ENCODE results near the gene SDC3.

SDC3 gene

GRCh38 chr1:30856260-30856790 lies 52.2 kb downstream of the SDC3 start:
- Histone ChIP-seq H3K4me3 (ENCODE audit: low read length) (no peak overlapping the region), H3K27ac (ENCODE audit: low read depth, low read length) (no peak overlapping the region), H3K9ac (ENCODE audit: low read depth, low read length) (no peak overlapping the region), H3K27me3 (ENCODE audit: insufficient read depth, low read length) (no peaks in the 10 kb centered on the region), H3K4me1 (ENCODE audit: insufficient read depth, low read length) (peaks cover 29% of the 10 kb centered on the region), H3K9me3 (ENCODE audit: insufficient read depth, low read depth, low read length) (no peaks in the 10 kb centered on the region), H3K36me3 (ENCODE audit: insufficient read depth, low read length) (no peaks in the 10 kb centered on the region)
- WGBS: 45% methylated on average over 13 of the region's 14 CpGs

GRCh38 chr1:30855686-30856259 lies 52.8 kb downstream of the SDC3 start:
- Histone ChIP-seq H3K27ac (ENCODE audit: low read depth, low read length) (no peak overlapping the region), H3K27me3 (ENCODE audit: insufficient read depth, low read length) (no peaks in the 10 kb centered on the region), H3K9me3 (ENCODE audit: insufficient read depth, low read depth, low read length) (no peaks in the 10 kb centered on the region), H3K4me1 (ENCODE audit: insufficient read depth, low read length) (peaks cover 29% of the 10 kb centered on the region), H3K36me3 (ENCODE audit: insufficient read depth, low read length) (no peaks in the 10 kb centered on the region), H3K9ac (ENCODE audit: low read depth, low read length) (no peak overlapping the region), H3K4me3 (ENCODE audit: low read length) (no peak overlapping the region)
- 24% methylated on average over 4 of the region's 4 CpGs for WGBS

GRCh38 chr1:30853350-30853749 lies 55.2 kb downstream of the SDC3 start:
- Histone ChIP-seq H3K4me3 (ENCODE audit: low read length) (no peak overlapping the region), H3K36me3 (ENCODE audit: insufficient read depth, low read length) (no peaks in the 10 kb centered on the region), H3K27ac (ENCODE audit: low read depth, low read length) (no peak overlapping the region), H3K9ac (ENCODE audit: low read depth, low read length) (no peak overlapping the region), H3K9me3 (ENCODE audit: insufficient read depth, low read depth, low read length) (no peaks in the 10 kb centered on the region), H3K27me3 (ENCODE audit: insufficient read depth, low read length) (no peaks in the 10 kb centered on the region), H3K4me1 (ENCODE audit: insufficient read depth, low read length) (peaks cover 25% of the 10 kb centered on the region)
- 75% methylated on average over 4 of the region's 4 CpGs for WGBS

GRCh38 chr1:30852026-30852425 lies 56.5 kb downstream of the SDC3 start:
- Histone ChIP-seq H3K4me1 (ENCODE audit: insufficient read depth, low read length) (peaks cover 22% of the 10 kb centered on the region), H3K36me3 (ENCODE audit: insufficient read depth, low read length) (no peaks in the 10 kb centered on the region), H3K9ac (ENCODE audit: low read depth, low read length) (no peak overlapping the region), H3K27me3 (ENCODE audit: insufficient read depth, low read length) (no peaks in the 10 kb centered on the region), H3K4me3 (ENCODE audit: low read length) (no peak overlapping the region), H3K27ac (ENCODE audit: low read depth, low read length) (no peak overlapping the region), H3K9me3 (ENCODE audit: insufficient read depth, low read depth, low read length) (no peaks in the 10 kb centered on the region)
- WGBS: 93% methylated on average over 5 of the region's 5 CpGs

DNA sequence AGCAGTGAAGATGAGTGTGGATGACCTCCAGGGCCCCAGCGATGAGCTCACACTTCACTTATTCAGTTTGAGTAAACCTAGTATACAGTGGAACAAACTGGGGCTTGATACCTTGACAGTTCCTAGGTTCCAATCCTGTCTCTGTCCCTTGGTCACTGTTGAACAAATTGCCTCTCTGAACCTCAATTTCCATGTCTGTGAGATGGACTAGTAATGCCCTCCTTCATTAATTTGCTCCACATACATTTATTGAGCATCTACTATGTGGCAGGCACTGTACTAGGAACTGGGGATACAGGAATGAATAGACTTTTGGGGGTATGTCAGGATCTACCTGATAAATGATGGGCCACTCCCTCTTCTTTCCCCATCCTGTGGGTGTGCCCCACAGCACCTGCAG lies 57.3 kb downstream of the SDC3 start:
- WGBS: 100% methylated on average over 1 of the region's 1 CpG
- Histone ChIP-seq H3K27me3 (ENCODE audit: insufficient read depth, low read length) (no peaks in the 10 kb centered on the region), H3K9ac (ENCODE audit: low read depth, low read length) (no peak overlapping the region), H3K4me3 (ENCODE audit: low read length) (no peak overlapping the region), H3K27ac (ENCODE audit: low read depth, low read length) (no peak overlapping the region), H3K36me3 (ENCODE audit: insufficient read depth, low read length) (no peaks in the 10 kb centered on the region), H3K4me1 (ENCODE audit: insufficient read depth, low read length) (peaks cover 16% of the 10 kb centered on the region), H3K9me3 (ENCODE audit: insufficient read depth, low read depth, low read length) (no peaks in the 10 kb centered on the region)

DNA sequence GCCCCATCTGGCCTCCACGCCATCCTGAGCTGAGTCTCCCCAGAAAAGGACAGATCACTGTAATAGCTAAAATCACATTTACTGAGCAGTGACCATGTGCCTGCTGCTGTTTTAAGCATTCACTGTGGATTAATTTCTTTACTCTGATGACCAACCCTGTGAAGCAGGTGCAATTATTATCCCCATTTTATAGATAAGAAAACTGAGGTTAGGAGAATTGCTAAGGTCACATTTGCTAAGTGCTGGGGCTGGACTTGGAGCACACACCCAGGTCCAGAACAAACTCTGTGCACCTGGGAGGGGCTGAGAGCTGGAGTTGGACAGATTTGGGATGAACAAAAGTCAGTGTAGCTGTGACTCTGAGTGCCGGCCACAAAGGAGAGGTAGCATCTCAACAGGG lies 58.0 kb downstream of the SDC3 start:
- Histone ChIP-seq H3K36me3 (ENCODE audit: insufficient read depth, low read length) (no peaks in the 10 kb centered on the region), H3K9ac (ENCODE audit: low read depth, low read length) (no peak overlapping the region), H3K4me1 (ENCODE audit: insufficient read depth, low read length) (peaks cover 14% of the 10 kb centered on the region), H3K27me3 (ENCODE audit: insufficient read depth, low read length) (no peaks in the 10 kb centered on the region; the same call in 1 of the 2 replicates), H3K4me3 (ENCODE audit: low read length) (no peak overlapping the region), H3K9me3 (ENCODE audit: insufficient read depth, low read depth, low read length) (no peaks in the 10 kb centered on the region), H3K27ac (ENCODE audit: low read depth, low read length) (no peak overlapping the region)
- 91% methylated on average over 2 of the region's 2 CpGs for WGBS

- Histone ChIP-seq H3K4me3 (ENCODE audit: low read length) (no peak overlapping the region), H3K36me3 (ENCODE audit: insufficient read depth, low read length) (no peaks in the 10 kb centered on the region), H3K4me1 (ENCODE audit: insufficient read depth, low read length) (peaks cover 12% of the 10 kb centered on the region), H3K27me3 (ENCODE audit: insufficient read depth, low read length) (no peaks in the 10 kb centered on the region; the same call in none of the 2 replicates), H3K27ac (ENCODE audit: low read depth, low read length) (no peak overlapping the region), H3K9ac (ENCODE audit: low read depth, low read length) (no peak overlapping the region), H3K9me3 (ENCODE audit: insufficient read depth, low read depth, low read length) (no peaks in the 10 kb centered on the region)
- WGBS: 94% methylated on average over 5 of the region's 5 CpGs
Observed at GRCh38 chr1:30848130-30848529, 60.4 kb downstream of the SDC3 start.

GRCh38 chr1:30847358-30847972 lies 61.1 kb downstream of the SDC3 start:
- H3K36me3 ChIP-seq (ENCODE audit: insufficient read depth, low read length): no peaks in the 10 kb centered on the region
- no peaks in the 10 kb centered on the region for H3K9me3 ChIP-seq (ENCODE audit: insufficient read depth, low read depth, low read length)
- peaks cover 12% of the 10 kb centered on the region for H3K4me1 ChIP-seq (ENCODE audit: insufficient read depth, low read length)
- H3K4me3 ChIP-seq (ENCODE audit: low read length): no peak overlapping the region
- no peak overlapping the region for H3K27ac ChIP-seq (ENCODE audit: low read depth, low read length)
- no peak overlapping the region; the same call in 1 of the 2 replicates for H3K9ac ChIP-seq (ENCODE audit: low read depth, low read length)
- 43% methylated on average over 15 of the region's 17 CpGs for WGBS
- no peaks in the 10 kb centered on the region; the same call in none of the 2 replicates for H3K27me3 ChIP-seq (ENCODE audit: insufficient read depth, low read length)

DNA sequence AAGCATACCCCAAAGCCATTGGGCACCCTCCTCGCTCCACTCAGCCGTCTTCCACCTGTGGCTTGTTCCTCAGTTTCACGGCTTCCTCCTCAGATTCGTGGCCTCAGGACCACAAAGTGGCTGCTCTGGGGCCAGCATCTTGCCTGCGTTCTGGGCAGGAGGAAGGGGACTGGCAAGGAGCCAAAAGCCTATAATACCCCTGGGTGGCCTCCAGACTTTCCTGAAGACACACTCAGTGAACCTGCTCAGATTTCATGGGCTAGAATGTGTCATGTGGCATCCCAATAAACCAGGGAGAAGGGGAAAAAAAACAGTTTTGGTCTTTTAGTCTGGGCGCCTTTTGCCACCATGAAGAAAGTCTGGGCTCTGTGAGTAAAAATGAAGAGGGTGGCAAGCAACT lies 62.0 kb downstream of the SDC3 start:
- Histone ChIP-seq H3K9ac (ENCODE audit: low read depth, low read length) (no peak overlapping the region), H3K9me3 (ENCODE audit: insufficient read depth, low read depth, low read length) (no peaks in the 10 kb centered on the region), H3K4me1 (ENCODE audit: insufficient read depth, low read length) (peaks cover 12% of the 10 kb centered on the region), H3K4me3 (ENCODE audit: low read length) (no peak overlapping the region), H3K27ac (ENCODE audit: low read depth, low read length) (no peak overlapping the region), H3K36me3 (ENCODE audit: insufficient read depth, low read length) (no peaks in the 10 kb centered on the region), H3K27me3 (ENCODE audit: insufficient read depth, low read length) (no peaks in the 10 kb centered on the region; the same call in none of the 2 replicates)
- WGBS: 94% methylated on average over 6 of the region's 6 CpGs

- WGBS: 74% methylated on average over 7 of the region's 7 CpGs
- no peaks in the 10 kb centered on the region for H3K36me3 ChIP-seq (ENCODE audit: insufficient read depth, low read length)
Observed at GRCh38 chr1:30845904-30846290, 62.7 kb downstream of the SDC3 start.

GRCh38 chr1:30845237-30845903 lies 63.2 kb downstream of the SDC3 start:
- WGBS: 78% methylated on average over 10 of the region's 10 CpGs
- Histone ChIP-seq H3K4me3 (ENCODE audit: low read length) (no peak overlapping the region), H3K36me3 (ENCODE audit: insufficient read depth, low read length) (no peaks in the 10 kb centered on the region), H3K9ac (ENCODE audit: low read depth, low read length) (no peak overlapping the region), H3K27ac (ENCODE audit: low read depth, low read length) (peak overlapping the region; percentile 29; the same call in 1 of the 2 replicates), H3K4me1 (ENCODE audit: insufficient read depth, low read length) (peaks cover 23% of the 10 kb centered on the region), H3K9me3 (ENCODE audit: insufficient read depth, low read depth, low read length) (no peaks in the 10 kb centered on the region), H3K27me3 (ENCODE audit: insufficient read depth, low read length) (no peaks in the 10 kb centered on the region; the same call in none of the 2 replicates)

More at GRCh38 chr1:30845904-30846290, 62.7 kb downstream of the SDC3 start:
- Histone ChIP-seq H3K4me3 (ENCODE audit: low read length) (no peak overlapping the region), H3K27me3 (ENCODE audit: insufficient read depth, low read length) (no peaks in the 10 kb centered on the region; the same call in none of the 2 replicates), H3K9me3 (ENCODE audit: insufficient read depth, low read depth, low read length) (no peaks in the 10 kb centered on the region), H3K27ac (ENCODE audit: low read depth, low read length) (no peak overlapping the region), H3K4me1 (ENCODE audit: insufficient read depth, low read length) (peaks cover 18% of the 10 kb centered on the region), H3K9ac (ENCODE audit: low read depth, low read length) (no peak overlapping the region)

All from HUES64 (cell line).